Left ventricle myocardium inferior (tissue), 1 donor: ENCODE data around the gene DRD2. TPM values are rescaled to one million over a fixed set of nuclear protein-coding genes. Genes with fewer than 3 reads are reported as not detected.

Experiments
- DNase-seq: peaks from one replicate; pipeline ENCODE4 v3.0.0-alpha.2; 2020
- H3K27ac ChIP-seq: fragments of 200-600 bp; replicated peaks from 2 replicates; pipeline ENCODE4 v1.8.0; 2021
- H3K27me3 ChIP-seq: fragments of 200-600 bp; 2 replicates; pipeline ENCODE4 v1.8.0; 2021; ENCODE audit warnings: low read depth
- H3K36me3 ChIP-seq: fragments of 200-600 bp; 2 replicates; pipeline ENCODE4 v1.8.0; 2021
- H3K4me1 ChIP-seq: fragments of 200-600 bp; 2 replicates; pipeline ENCODE4 v1.8.0; 2021
- H3K4me3 ChIP-seq: fragments of 200-600 bp; 2 replicates; pipeline ENCODE4 v1.8.0; 2021; ENCODE audit warnings: mild to moderate bottlenecking, moderate library complexity
- H3K9me3 ChIP-seq: fragments of 200-600 bp; replicated peaks from 2 replicates; pipeline ENCODE4 v1.8.0; 2021
- intact Hi-C: fragments of 100-400 bp; cut with micrococcal nuclease; formaldehyde crosslinking; loops from one replicate; pipeline ENCODE4 v1.11.0; 2022
- microRNA-seq: library from miRNA; unstranded; fragments of <30 nt; microRNA quantifications from one replicate; pipeline ENCODE4 v1.2.0, GENCODE V29; 2020
- total RNA-seq: library from RNA; stranded (reverse); fragmentation: NEBNext Ultra II Directional; extraction: Animal tissue kit (Norgen Biotek cat#: 25700); gene quantifications from one replicate; pipeline ENCODE4 v1.2.1, GENCODE V29; 2021
- TF ChIP-seq, protein P1 (sequence below): fragments of 200-600 bp; IDR thresholded peaks from 2 replicates; pipeline ENCODE4 v1.8.0; 2021; ENCODE audit warnings: antibody characterized with exemption, mild to moderate bottlenecking, borderline replicate concordance
- donor health status: DM: no; HTN: yes; CAD: no; lungs with severe emphysema.

DRD2 gene
- total RNA-seq, 1 donor from 2014 or later, result not detected

DNA sequence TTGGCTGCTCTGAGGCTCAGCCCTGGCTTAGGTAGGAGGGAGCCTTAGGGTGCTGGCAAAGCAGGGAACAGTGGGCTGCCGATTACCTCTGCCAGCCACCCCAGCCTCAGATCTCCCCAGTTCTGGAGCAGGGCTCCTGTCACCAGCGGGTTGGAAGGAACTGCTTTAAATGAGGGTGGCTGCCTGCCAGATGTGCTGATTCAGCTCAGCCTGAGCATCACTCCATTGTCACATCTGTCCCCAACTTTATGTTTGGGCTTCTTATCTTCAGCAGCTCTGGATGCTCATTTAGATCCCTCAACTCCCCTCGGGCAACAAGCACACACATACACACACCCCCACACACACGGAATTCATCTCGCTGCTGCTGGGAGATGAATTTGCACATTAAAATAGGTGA is 104.6 kb downstream of the DRD2 start:
- no peaks in the 10 kb centered on the region for H3K27me3 ChIP-seq
- H3K27ac ChIP-seq, result no peak overlapping the region
- H3K36me3 ChIP-seq, result peaks cover 29% of the 10 kb centered on the region
- no peak overlapping the region for H3K4me3 ChIP-seq
- no peaks in the 10 kb centered on the region for H3K9me3 ChIP-seq
- no peak for DNase-seq
- intact Hi-C loops, result no loop called here
- no peaks in the 10 kb centered on the region for H3K4me1 ChIP-seq
- TF ChIP-seq, protein P1, sequence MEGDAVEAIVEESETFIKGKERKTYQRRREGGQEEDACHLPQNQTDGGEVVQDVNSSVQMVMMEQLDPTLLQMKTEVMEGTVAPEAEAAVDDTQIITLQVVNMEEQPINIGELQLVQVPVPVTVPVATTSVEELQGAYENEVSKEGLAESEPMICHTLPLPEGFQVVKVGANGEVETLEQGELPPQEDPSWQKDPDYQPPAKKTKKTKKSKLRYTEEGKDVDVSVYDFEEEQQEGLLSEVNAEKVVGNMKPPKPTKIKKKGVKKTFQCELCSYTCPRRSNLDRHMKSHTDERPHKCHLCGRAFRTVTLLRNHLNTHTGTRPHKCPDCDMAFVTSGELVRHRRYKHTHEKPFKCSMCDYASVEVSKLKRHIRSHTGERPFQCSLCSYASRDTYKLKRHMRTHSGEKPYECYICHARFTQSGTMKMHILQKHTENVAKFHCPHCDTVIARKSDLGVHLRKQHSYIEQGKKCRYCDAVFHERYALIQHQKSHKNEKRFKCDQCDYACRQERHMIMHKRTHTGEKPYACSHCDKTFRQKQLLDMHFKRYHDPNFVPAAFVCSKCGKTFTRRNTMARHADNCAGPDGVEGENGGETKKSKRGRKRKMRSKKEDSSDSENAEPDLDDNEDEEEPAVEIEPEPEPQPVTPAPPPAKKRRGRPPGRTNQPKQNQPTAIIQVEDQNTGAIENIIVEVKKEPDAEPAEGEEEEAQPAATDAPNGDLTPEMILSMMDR, result no peak

DNA sequence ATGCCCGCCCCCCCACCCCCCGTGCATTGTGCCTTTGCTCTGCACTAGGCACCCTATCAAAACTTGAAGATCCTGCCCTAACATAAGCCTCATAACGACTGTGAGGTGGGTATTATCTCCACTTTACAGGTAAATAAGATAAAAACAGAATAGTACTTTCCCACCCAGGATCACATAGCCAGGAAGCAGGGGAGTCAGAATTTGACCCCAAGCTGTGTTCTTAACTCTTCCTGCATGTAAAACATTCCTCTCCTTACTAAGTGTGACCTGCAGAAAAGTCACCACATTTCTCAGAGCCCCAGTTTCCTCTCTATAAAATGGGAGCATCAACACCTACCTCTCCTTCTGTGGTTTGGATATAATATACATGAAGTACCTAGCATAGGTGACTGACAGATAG is 105.8 kb downstream of the DRD2 start:
- no peaks in the 10 kb centered on the region for H3K4me1 ChIP-seq
- intact Hi-C loops, result no loop called here
- H3K36me3 ChIP-seq, result peaks cover 41% of the 10 kb centered on the region
- H3K27me3 ChIP-seq, result no peaks in the 10 kb centered on the region
- H3K4me3 ChIP-seq, result no peak overlapping the region
- DNase-seq, result no peak
- no peaks in the 10 kb centered on the region for H3K9me3 ChIP-seq
- no peak overlapping the region for H3K27ac ChIP-seq
- TF ChIP-seq, protein P1, result no peak

DNA sequence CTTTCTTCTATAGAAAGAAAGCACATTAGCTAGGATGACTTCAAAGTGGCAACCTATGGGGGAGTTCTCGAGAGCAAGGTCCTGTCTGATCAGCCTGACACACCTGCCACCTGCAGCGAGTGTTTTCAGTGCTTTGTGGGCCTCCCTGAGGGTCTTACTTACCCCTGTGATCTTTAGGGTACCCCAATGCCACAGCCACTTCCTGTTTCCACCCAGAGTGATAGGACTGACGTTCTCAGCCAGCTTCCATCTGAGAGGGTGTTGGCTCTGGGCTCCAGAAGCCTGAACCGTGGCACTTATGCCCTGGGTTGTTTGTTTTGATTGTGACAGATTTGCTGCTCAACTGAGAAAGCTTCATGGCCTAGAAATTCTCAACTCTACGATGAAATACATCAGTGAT is 109.3 kb downstream of the DRD2 start:
- no peaks in the 10 kb centered on the region for H3K4me1 ChIP-seq
- no peaks in the 10 kb centered on the region for H3K9me3 ChIP-seq
- peaks cover 76% of the 10 kb centered on the region for H3K36me3 ChIP-seq
- no peak overlapping the region for H3K27ac ChIP-seq
- no peak overlapping the region for H3K4me3 ChIP-seq
- TF ChIP-seq, protein P1, result no peak
- intact Hi-C loops, result no loop called here
- H3K27me3 ChIP-seq, result no peaks in the 10 kb centered on the region
- DNase-seq, result no peak

DNA sequence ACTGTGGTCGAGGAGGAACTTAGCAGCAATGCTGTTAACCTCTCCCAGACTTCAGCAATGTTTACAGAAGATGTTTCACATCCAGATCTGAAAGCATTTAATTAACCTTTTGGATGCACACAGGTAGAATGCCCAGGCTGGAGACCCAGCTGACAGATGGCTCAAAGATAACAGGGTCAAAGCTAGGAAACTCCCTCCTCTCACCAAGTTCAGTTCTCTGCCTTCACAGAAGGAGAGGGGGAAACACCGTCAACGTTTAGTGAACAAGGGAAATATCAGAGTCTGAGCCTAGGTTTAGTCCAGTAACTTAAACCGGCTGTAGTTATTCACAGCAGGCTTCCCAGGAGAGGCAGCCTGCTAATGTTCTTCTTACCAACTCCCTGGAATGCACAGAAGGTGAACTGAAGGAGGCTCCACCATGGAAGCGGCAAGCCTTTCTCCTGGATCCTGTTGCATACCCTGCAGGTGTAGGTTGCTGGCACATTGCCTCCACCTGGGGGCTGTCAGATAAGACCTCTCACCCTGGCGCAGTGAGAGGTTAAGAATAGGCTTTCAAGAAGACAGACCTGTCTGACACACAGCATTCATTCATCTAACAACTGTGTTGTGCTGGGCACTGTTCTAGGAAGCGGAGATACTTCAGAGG is 111.1 kb downstream of the DRD2 start:
- Histone ChIP-seq H3K9me3 (no peaks in the 10 kb centered on the region), H3K4me1 (no peaks in the 10 kb centered on the region), H3K36me3 (peaks cover 93% of the 10 kb centered on the region), H3K27ac (no peak overlapping the region), H3K4me3 (no peak overlapping the region), H3K27me3 (no peaks in the 10 kb centered on the region)
- no peak for DNase-seq
- TF ChIP-seq, protein P1, result no peak
- intact Hi-C loops, result no loop called here

DNA sequence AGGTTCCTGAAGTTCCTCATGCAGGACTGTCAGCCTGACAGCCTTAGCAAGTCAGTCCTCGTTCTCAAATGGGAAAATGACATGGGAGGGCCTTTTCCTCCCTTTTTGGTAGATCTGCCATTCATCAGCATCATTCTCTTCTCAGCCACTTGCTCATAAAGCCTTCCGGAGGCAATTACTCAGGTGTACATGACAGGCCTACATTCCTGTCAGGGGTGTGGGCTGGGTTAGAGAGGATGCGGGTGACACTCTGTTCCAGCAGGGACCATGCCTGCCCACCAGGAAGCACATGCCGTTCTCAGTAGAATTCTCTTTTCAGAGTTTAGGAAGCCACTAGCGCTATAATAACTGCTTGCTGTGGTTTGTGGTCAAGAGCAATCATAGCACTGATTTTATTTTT is 111.8 kb downstream of the DRD2 start:
- Histone ChIP-seq H3K9me3 (no peaks in the 10 kb centered on the region), H3K27me3 (no peaks in the 10 kb centered on the region), H3K27ac (no peak overlapping the region), H3K4me1 (no peaks in the 10 kb centered on the region), H3K4me3 (no peak overlapping the region), H3K36me3 (peaks cover 94% of the 10 kb centered on the region)
- TF ChIP-seq, protein P1, result no peak
- no peak for DNase-seq
- intact Hi-C loops, result no loop called here

Small RNAs within 50 kb of the gene (microRNA-seq; reads per million reads assigned to microRNA genes)
- not detected for gene MIR4301

Other genes starting within 250 kb of the DRD2 start
- 5.5 TPM for gene TTC12, start 160.8 kb downstream of the DRD2 start, total RNA-seq
- gene ANKK1, start 87.6 kb downstream of the DRD2 start, total RNA-seq, result not detected
- gene TMPRSS5, start 230.9 kb upstream of the DRD2 start, total RNA-seq, result 0.47 TPM